ENCODE results near the gene ORC6.

ORC6 gene

DNA sequence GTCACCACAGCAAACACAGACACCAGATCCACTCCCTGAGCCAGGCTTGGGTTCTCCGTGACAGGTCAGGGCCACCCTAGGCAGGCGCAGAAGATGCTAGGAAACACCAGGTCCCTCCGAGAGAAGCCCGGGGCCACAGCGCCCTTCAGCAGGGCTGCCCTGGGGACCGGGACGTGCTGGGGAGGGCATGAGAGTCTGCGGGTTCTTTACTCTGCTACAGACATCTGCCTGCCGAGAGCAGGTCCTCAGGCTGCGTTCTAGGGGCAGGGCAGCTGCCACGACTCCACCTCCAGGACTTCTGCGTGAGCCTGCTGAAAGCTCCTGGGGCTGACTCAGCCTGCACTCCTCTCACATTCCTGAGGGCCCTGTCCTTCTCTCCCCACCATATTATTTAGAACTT, 47.2 kb downstream of the ORC6 start:
- no peaks in the 10 kb centered on the region for H3K36me3 ChIP-seq (ENCODE audit: control insufficient read depth, low read length)
- no peaks in the 10 kb centered on the region for H3K27me3 ChIP-seq (ENCODE audit: control insufficient read depth, low read length)
- no peak overlapping the region for H3K4me2 ChIP-seq (ENCODE audit: low read length)
- no peak for TF ChIP-seq EZH2phosphoT487 (IDR thresholded peaks at IDR 0.05; ENCODE audit: borderline replicate concordance, low read length)
- no peak for TF ChIP-seq CTCF (IDR thresholded peaks at IDR 0.05; ENCODE audit: low read depth, low read length, poor library complexity, severe bottlenecking)
- no peak overlapping the region for H3K27ac ChIP-seq (ENCODE audit: low read depth, low read length)
- H4K20me1 ChIP-seq (ENCODE audit: control insufficient read depth, insufficient read depth, low read depth, low read length), result no peaks in the 10 kb centered on the region
- 0 out of 2 replicates have a peak, but pooled peaks cover 4% of the 10 kb centered on the region for H3F3A ChIP-seq (ENCODE audit: control insufficient read depth, insufficient read depth)
- no peaks in the 10 kb centered on the region for H3K79me2 ChIP-seq (ENCODE audit: control insufficient read depth, low read length)
- no peaks in the 10 kb centered on the region for H3K9me2 ChIP-seq (replicated peaks; ENCODE audit: control insufficient read depth, low read length)
- no peak overlapping the region for H3K4me3 ChIP-seq (ENCODE audit: low read length)
- no peaks in the 10 kb centered on the region for H3K9me3 ChIP-seq (ENCODE audit: control insufficient read depth, insufficient read depth, low read length)
- H3K4me1 ChIP-seq (ENCODE audit: control insufficient read depth, low read length), result peaks cover 10% of the 10 kb centered on the region

GRCh38 chr16:46737621-46738214, 48.3 kb downstream of the ORC6 start:
- Histone ChIP-seq H3K4me1 (ENCODE audit: control insufficient read depth, low read length) (peaks cover 19% of the 10 kb centered on the region), H3K36me3 (ENCODE audit: control insufficient read depth, low read length) (no peaks in the 10 kb centered on the region), H4K20me1 (ENCODE audit: control insufficient read depth, insufficient read depth, low read depth, low read length) (no peaks in the 10 kb centered on the region), H3K9me2 (replicated peaks; ENCODE audit: control insufficient read depth, low read length) (no peaks in the 10 kb centered on the region), H3K4me3 (ENCODE audit: low read length) (no peak overlapping the region), H3K4me2 (ENCODE audit: low read length) (no peak overlapping the region), H3K9me3 (ENCODE audit: control insufficient read depth, insufficient read depth, low read length) (no peaks in the 10 kb centered on the region), H3F3A (ENCODE audit: control insufficient read depth, insufficient read depth) (0 out of 2 replicates have a peak, but pooled peaks cover 4% of the 10 kb centered on the region), H3K27ac (ENCODE audit: low read depth, low read length) (no peak overlapping the region), H3K79me2 (ENCODE audit: control insufficient read depth, low read length) (no peaks in the 10 kb centered on the region), H3K27me3 (ENCODE audit: control insufficient read depth, low read length) (no peaks in the 10 kb centered on the region)
- TF ChIP-seq CTCF (IDR thresholded peaks at IDR 0.05; ENCODE audit: low read depth, low read length, poor library complexity, severe bottlenecking) (no peak), EZH2phosphoT487 (IDR thresholded peaks at IDR 0.05; ENCODE audit: borderline replicate concordance, low read length) (no peak)

GRCh38 chr16:46739934-46740333, 50.5 kb downstream of the ORC6 start:
- H3K9me3 ChIP-seq (ENCODE audit: control insufficient read depth, insufficient read depth, low read length), result no peaks in the 10 kb centered on the region
- 0 out of 2 replicates have a peak, but pooled peaks cover 6% of the 10 kb centered on the region for H3F3A ChIP-seq (ENCODE audit: control insufficient read depth, insufficient read depth)
- H3K36me3 ChIP-seq (ENCODE audit: control insufficient read depth, low read length), result no peaks in the 10 kb centered on the region
- H3K27ac ChIP-seq (ENCODE audit: low read depth, low read length), result no peak overlapping the region
- no peak for TF ChIP-seq CTCF (IDR thresholded peaks at IDR 0.05; ENCODE audit: low read depth, low read length, poor library complexity, severe bottlenecking)
- no peak for TF ChIP-seq EZH2phosphoT487 (IDR thresholded peaks at IDR 0.05; ENCODE audit: borderline replicate concordance, low read length)
- no peaks in the 10 kb centered on the region for H3K79me2 ChIP-seq (ENCODE audit: control insufficient read depth, low read length)
- no peak overlapping the region for H3K4me3 ChIP-seq (ENCODE audit: low read length)
- no peaks in the 10 kb centered on the region for H4K20me1 ChIP-seq (ENCODE audit: control insufficient read depth, insufficient read depth, low read depth, low read length)
- H3K27me3 ChIP-seq (ENCODE audit: control insufficient read depth, low read length), result no peaks in the 10 kb centered on the region
- H3K9me2 ChIP-seq (replicated peaks; ENCODE audit: control insufficient read depth, low read length), result no peaks in the 10 kb centered on the region
- H3K4me2 ChIP-seq (ENCODE audit: low read length), result no peak overlapping the region
- H3K4me1 ChIP-seq (ENCODE audit: control insufficient read depth, low read length), result peaks cover 35% of the 10 kb centered on the region
